ENCODE measurements around the gene PCBD1.

PCBD1 gene

GRCh38 chr10:70893227-70894006, 5.1 kb upstream of the PCBD1 start:
- Histone ChIP-seq H3K36me3 (replicated peaks) (no peaks in the 10 kb centered on the region), H3K4me3 (ENCODE audit: low read depth, low read length) (no peak overlapping the region), H3K27ac (no peak overlapping the region), H3K27me3 (replicated peaks) (no peaks in the 10 kb centered on the region)
- TF ChIP-seq CTCF (IDR thresholded peaks at IDR 0.05; ENCODE audit: low read depth, low read length, missing control alignments), result no peak
- in situ Hi-C loops (cut with HindIII; ENCODE audit: low pct_ligation_motif_present, low sequenced_read_pairs), result no loop called here
- DNase-seq, result no peak

- no peaks in the 10 kb centered on the region for H3K27me3 ChIP-seq (replicated peaks)
- in situ Hi-C loops (cut with HindIII; ENCODE audit: low pct_ligation_motif_present, low sequenced_read_pairs), result no loop called here
- no peak overlapping the region for H3K27ac ChIP-seq
- H3K36me3 ChIP-seq (replicated peaks), result no peaks in the 10 kb centered on the region
- no peak for TF ChIP-seq CTCF (IDR thresholded peaks at IDR 0.05; ENCODE audit: low read depth, low read length, missing control alignments)
- H3K4me3 ChIP-seq (ENCODE audit: low read depth, low read length), result no peak overlapping the region
- no peak for DNase-seq
Measured at GRCh38 chr10:70892631-70893030, 4.3 kb upstream of the PCBD1 start.

GRCh38 chr10:70891627-70892026, 3.3 kb upstream of the PCBD1 start:
- no peaks in the 10 kb centered on the region for H3K27me3 ChIP-seq (replicated peaks)
- H3K36me3 ChIP-seq (replicated peaks), result no peaks in the 10 kb centered on the region
- in situ Hi-C loops (cut with HindIII; ENCODE audit: low pct_ligation_motif_present, low sequenced_read_pairs), result no loop called here
- no peak overlapping the region for H3K4me3 ChIP-seq (ENCODE audit: low read depth, low read length)
- no peak for DNase-seq
- TF ChIP-seq CTCF (IDR thresholded peaks at IDR 0.05; ENCODE audit: low read depth, low read length, missing control alignments), result no peak
- H3K27ac ChIP-seq, result no peak overlapping the region

GRCh38 chr10:70890917-70891431, 2.6 kb upstream of the PCBD1 start:
- DNase-seq, result no peak
- in situ Hi-C loops (cut with HindIII; ENCODE audit: low pct_ligation_motif_present, low sequenced_read_pairs), result no loop called here
- H3K4me3 ChIP-seq (ENCODE audit: low read depth, low read length), result no peak overlapping the region
- H3K27me3 ChIP-seq (replicated peaks), result no peaks in the 10 kb centered on the region
- no peak for TF ChIP-seq CTCF (IDR thresholded peaks at IDR 0.05; ENCODE audit: low read depth, low read length, missing control alignments)
- H3K27ac ChIP-seq, result no peak overlapping the region
- H3K36me3 ChIP-seq (replicated peaks), result no peaks in the 10 kb centered on the region

GRCh38 chr10:70889291-70889690, 926 bp upstream of the PCBD1 start:
- no peak for TF ChIP-seq CTCF (IDR thresholded peaks at IDR 0.05; ENCODE audit: low read depth, low read length, missing control alignments)
- DNase-seq, result no peak
- Histone ChIP-seq H3K27ac (no peak overlapping the region), H3K27me3 (replicated peaks) (no peaks in the 10 kb centered on the region), H3K36me3 (replicated peaks) (no peaks in the 10 kb centered on the region), H3K4me3 (ENCODE audit: low read depth, low read length) (no peak overlapping the region)
- in situ Hi-C loops (cut with HindIII; ENCODE audit: low pct_ligation_motif_present, low sequenced_read_pairs), result no loop called here

Data from brain microvascular endothelial cell (primary cell).